ENCODE data around the gene SNX4.
A peak's percentile ranks its signal among the peaks of the same experiment; 100 is the strongest.

The SNX4 gene

GRCh38 chr3:125434582-125435011 lies 85.4 kb downstream of the SNX4 start:
- peak; percentile 41 for DNase-seq (ENCODE audit: extremely low spot score)
- TF ChIP-seq CTCF (IDR thresholded peaks at IDR 0.05; ENCODE audit: control extremely low read depth, extremely low read depth, low read depth, missing control alignments) = no peak
- ChIA-PET CTCF (interaction anchor here (0.9 to 4.4 kb wide), 12 partner anchors 10 to 673 kb away, joined by 3 to 19 read pairs (median 4); no protein-coding TSS in a partner anchor), POLR2A (no interaction called here)

- ChIA-PET CTCF (interaction anchor here (0.9 to 3.7 kb wide), 4 partner anchors 438 to 672 kb away, joined by 3 to 17 read pairs (median 5); no protein-coding TSS in a partner anchor), POLR2A (no interaction called here)
- no peak for TF ChIP-seq CTCF (IDR thresholded peaks at IDR 0.05; ENCODE audit: control extremely low read depth, extremely low read depth, low read depth, missing control alignments)
- no peak for DNase-seq (ENCODE audit: extremely low spot score)
These were observed 86.4 kb downstream of the SNX4 start for GRCh38 chr3:125433611-125434041.

- POLR2A ChIA-PET = no interaction called here
- TF ChIP-seq CTCF (IDR thresholded peaks at IDR 0.05; ENCODE audit: control extremely low read depth, extremely low read depth, low read depth, missing control alignments) = no peak
- DNase-seq (ENCODE audit: extremely low spot score) = no peak
- CTCF ChIA-PET = no interaction called here
These were observed 86.9 kb downstream of the SNX4 start for GRCh38 chr3:125433091-125433534.

GRCh38 chr3:125431912-125432790 lies 87.9 kb downstream of the SNX4 start:
- DNase-seq (ENCODE audit: extremely low spot score) = no peak
- CTCF ChIA-PET = interaction anchor here (0.6 to 1.3 kb wide), 2 partner anchors 9 to 11 kb away, joined by 3 read pairs; no protein-coding TSS in a partner anchor
- TF ChIP-seq CTCF (IDR thresholded peaks at IDR 0.05; ENCODE audit: control extremely low read depth, extremely low read depth, low read depth, missing control alignments) = no peak
- POLR2A ChIA-PET = no interaction called here

GRCh38 chr3:125431391-125431790 lies 88.6 kb downstream of the SNX4 start:
- ChIA-PET POLR2A (no interaction called here), CTCF (interaction anchor here (1.3 kb wide), 1 partner anchor 10 kb away, joined by 3 read pairs; no protein-coding TSS in a partner anchor)
- TF ChIP-seq CTCF (IDR thresholded peaks at IDR 0.05; ENCODE audit: control extremely low read depth, extremely low read depth, low read depth, missing control alignments) = no peak
- DNase-seq (ENCODE audit: extremely low spot score) = no peak

- DNase-seq (ENCODE audit: extremely low spot score) = no peak
- no peak for TF ChIP-seq CTCF (IDR thresholded peaks at IDR 0.05; ENCODE audit: control extremely low read depth, extremely low read depth, low read depth, missing control alignments)
- CTCF ChIA-PET = interaction anchor here (1.0 to 2.2 kb wide), 5 partner anchors 10 to 436 kb away, joined by 3 to 9 read pairs (median 3); no protein-coding TSS in a partner anchor
- POLR2A ChIA-PET = no interaction called here
These were observed 91.7 kb downstream of the SNX4 start for GRCh38 chr3:125428216-125428830.

Data from GM10248 (cell line).